PC-9 (cell line): ENCODE measurements around the gene ARHGAP26.

Source experiments
- EZH2 ChIP-seq: fragments of 200-600 bp; sonication (generic); IDR thresholded peaks from 2 replicates; pipeline ENCODE4 v1.8.0; 2017; ENCODE audit warnings: antibody characterized with exemption, low read depth
- TF ChIP-seq, protein P1 (sequence below): fragments of 200-600 bp; sonication (generic); conservative IDR thresholded peaks from 2 replicates; pipeline ENCODE4 v1.6.1; 2017; ENCODE audit warnings: mixed run types, antibody characterized with exemption, mild to moderate bottlenecking, moderate library complexity

DNA sequence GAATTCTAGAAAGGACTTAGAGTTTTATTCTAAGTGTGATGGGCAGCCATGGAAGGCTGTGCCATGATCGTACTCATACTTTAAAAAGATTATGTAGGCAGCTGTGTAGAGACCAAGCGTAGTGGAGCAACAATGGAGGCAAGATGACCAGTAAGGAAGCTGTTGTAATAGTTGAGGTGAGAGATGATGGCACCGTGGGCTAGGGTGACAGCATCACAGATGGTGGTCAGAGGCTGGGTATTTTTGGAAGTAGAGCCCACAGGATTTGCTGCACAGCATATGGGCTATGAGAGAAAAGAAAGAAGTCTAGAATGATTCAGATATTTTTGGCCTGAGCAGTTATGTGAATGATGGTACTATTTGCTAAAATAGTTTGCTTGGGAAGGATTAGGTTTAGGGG is 7.7 kb downstream of the ARHGAP26 start:
- TF ChIP-seq, protein P1, sequence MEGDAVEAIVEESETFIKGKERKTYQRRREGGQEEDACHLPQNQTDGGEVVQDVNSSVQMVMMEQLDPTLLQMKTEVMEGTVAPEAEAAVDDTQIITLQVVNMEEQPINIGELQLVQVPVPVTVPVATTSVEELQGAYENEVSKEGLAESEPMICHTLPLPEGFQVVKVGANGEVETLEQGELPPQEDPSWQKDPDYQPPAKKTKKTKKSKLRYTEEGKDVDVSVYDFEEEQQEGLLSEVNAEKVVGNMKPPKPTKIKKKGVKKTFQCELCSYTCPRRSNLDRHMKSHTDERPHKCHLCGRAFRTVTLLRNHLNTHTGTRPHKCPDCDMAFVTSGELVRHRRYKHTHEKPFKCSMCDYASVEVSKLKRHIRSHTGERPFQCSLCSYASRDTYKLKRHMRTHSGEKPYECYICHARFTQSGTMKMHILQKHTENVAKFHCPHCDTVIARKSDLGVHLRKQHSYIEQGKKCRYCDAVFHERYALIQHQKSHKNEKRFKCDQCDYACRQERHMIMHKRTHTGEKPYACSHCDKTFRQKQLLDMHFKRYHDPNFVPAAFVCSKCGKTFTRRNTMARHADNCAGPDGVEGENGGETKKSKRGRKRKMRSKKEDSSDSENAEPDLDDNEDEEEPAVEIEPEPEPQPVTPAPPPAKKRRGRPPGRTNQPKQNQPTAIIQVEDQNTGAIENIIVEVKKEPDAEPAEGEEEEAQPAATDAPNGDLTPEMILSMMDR = no peak
- no peak for TF ChIP-seq EZH2
